ENCODE measurements around the gene NDUFV3.

DNA sequence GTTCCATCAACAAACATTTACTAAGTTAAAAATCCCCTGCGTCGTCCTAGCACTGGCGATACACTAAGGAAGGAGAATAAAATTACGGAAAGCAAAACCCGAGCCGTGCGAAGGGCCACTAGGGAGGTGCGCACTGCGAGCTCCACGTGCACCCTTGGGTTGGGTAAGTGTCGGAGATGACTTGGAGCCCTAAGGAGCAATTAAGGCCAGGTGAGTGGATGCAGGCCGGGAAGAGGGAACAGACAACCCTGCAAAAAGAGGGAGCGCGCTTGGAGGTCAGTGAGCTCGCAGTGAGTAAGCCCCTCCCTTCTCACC is 14.5 kb upstream of the NDUFV3 start:
- TF ChIP-seq, protein P1, sequence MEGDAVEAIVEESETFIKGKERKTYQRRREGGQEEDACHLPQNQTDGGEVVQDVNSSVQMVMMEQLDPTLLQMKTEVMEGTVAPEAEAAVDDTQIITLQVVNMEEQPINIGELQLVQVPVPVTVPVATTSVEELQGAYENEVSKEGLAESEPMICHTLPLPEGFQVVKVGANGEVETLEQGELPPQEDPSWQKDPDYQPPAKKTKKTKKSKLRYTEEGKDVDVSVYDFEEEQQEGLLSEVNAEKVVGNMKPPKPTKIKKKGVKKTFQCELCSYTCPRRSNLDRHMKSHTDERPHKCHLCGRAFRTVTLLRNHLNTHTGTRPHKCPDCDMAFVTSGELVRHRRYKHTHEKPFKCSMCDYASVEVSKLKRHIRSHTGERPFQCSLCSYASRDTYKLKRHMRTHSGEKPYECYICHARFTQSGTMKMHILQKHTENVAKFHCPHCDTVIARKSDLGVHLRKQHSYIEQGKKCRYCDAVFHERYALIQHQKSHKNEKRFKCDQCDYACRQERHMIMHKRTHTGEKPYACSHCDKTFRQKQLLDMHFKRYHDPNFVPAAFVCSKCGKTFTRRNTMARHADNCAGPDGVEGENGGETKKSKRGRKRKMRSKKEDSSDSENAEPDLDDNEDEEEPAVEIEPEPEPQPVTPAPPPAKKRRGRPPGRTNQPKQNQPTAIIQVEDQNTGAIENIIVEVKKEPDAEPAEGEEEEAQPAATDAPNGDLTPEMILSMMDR (conservative IDR thresholded peaks at IDR 0.05; ENCODE audit: low read depth, low read length), result no peak
- TF ChIP-seq EZH2 (IDR thresholded peaks at IDR 0.05; ENCODE audit: borderline replicate concordance, low read depth, low read length, poor library complexity, severe bottlenecking), result no peak
